ENCODE measurements around the gene LRMDA. TPM values are rescaled to one million over a fixed set of nuclear protein-coding genes. Genes with fewer than 3 reads are reported as not detected.

LRMDA gene
- total RNA-seq, 4 donors from 2014 or later: 12.0 to 15.9 (median 13.9) TPM

- ATAC-seq (ENCODE audit: low FRiP score) (no peak), DNase-seq (ENCODE audit: low spot score) (no peak)
- TF ChIP-seq CTCF (IDR thresholded peaks at IDR 0.05): no peak
Observed at GRCh38 chr10:76411729-76412435, 980.5 kb downstream of the LRMDA start.

GRCh38 chr10:76415554-76415953 lies 984.1 kb downstream of the LRMDA start:
- ATAC-seq (ENCODE audit: low FRiP score) (no peak), DNase-seq (ENCODE audit: low spot score) (no peak)
- no peak for TF ChIP-seq CTCF (IDR thresholded peaks at IDR 0.05)

- TF ChIP-seq CTCF (IDR thresholded peaks at IDR 0.05): no peak
- ATAC-seq (ENCODE audit: low FRiP score) (no peak), DNase-seq (ENCODE audit: low spot score) (no peak)
Observed at GRCh38 chr10:76416642-76417041, 985.2 kb downstream of the LRMDA start.

- no peak for TF ChIP-seq CTCF (IDR thresholded peaks at IDR 0.05)
- DNase-seq (ENCODE audit: low spot score): no peak
- no peak for ATAC-seq (ENCODE audit: low FRiP score)
Observed at GRCh38 chr10:76420725-76421124, 989.3 kb downstream of the LRMDA start.

- no peak for DNase-seq (ENCODE audit: low spot score)
- no peak for ATAC-seq (ENCODE audit: low FRiP score)
- no peak for TF ChIP-seq CTCF (IDR thresholded peaks at IDR 0.05)
Observed at GRCh38 chr10:76422769-76423168, 991.3 kb downstream of the LRMDA start.

GRCh38 chr10:76428551-76429367 lies 997.3 kb downstream of the LRMDA start:
- TF ChIP-seq CTCF (IDR thresholded peaks at IDR 0.05): no peak
- DNase-seq (ENCODE audit: low spot score) (no peak), ATAC-seq (ENCODE audit: low FRiP score) (no peak)

Data from omental fat pad (tissue), 4 donors.